Keratinocyte (primary cell): ENCODE measurements around the gene SPDYE4. TPM values are rescaled to one million over a fixed set of nuclear protein-coding genes. Genes with fewer than 3 reads are reported as not detected.

Experiments
- DNase-seq: peaks from one replicate; pipeline ENCODE4 v3.0.0-alpha.2; 2011; ENCODE audit warnings: low read depth, missing footprints, low spot score
- FAIRE-seq: peaks from 2 replicates; lab custom pipeline; 2011; peaks lifted over from hg19 to GRCh38; lab: Jason Lieb, UNC
- H2AFZ ChIP-seq: 2 replicates; pipeline ENCODE4 v1.6.0; 2012; ENCODE audit warnings: low read length, control low read depth, inconsistent platforms; ENCODE audit not compliant: control insufficient read depth
- H3K27ac ChIP-seq: 2 replicates; pipeline ENCODE4 v1.5.1; 2011; ENCODE audit warnings: low read length; ENCODE audit not compliant: control insufficient read depth, insufficient read depth
- H3K27me3 ChIP-seq: 3 replicates; pipeline ENCODE4 v1.6.0; 2011; ENCODE audit warnings: low read length; ENCODE audit not compliant: control insufficient read depth, insufficient read depth; ENCODE audit errors: extremely low read depth
- H3K36me3 ChIP-seq, 2 experiments: 2 replicates in 1 of 2; 3 replicates in 1 of 2; pipeline ENCODE4 v1.5.1; 2011; ENCODE audit warnings: low read length in 2 of 2, mild to moderate bottlenecking in 1 of 2; ENCODE audit not compliant: control insufficient read depth in 2 of 2, insufficient read depth in 2 of 2; ENCODE audit errors: extremely low read depth in 1 of 2
- H3K4me1 ChIP-seq: 3 replicates; pipeline ENCODE4 v1.5.1; 2011; ENCODE audit warnings: low read length; ENCODE audit not compliant: control insufficient read depth, insufficient read depth; ENCODE audit errors: extremely low read depth
- H3K4me2 ChIP-seq: 3 replicates; pipeline ENCODE4 v1.6.0; 2011; ENCODE audit warnings: low read depth, low read length; ENCODE audit not compliant: control insufficient read depth, insufficient read depth; ENCODE audit errors: extremely low read depth
- H3K4me3 ChIP-seq, 3 experiments: fragments of 200-600 bp in 1 of 3; sonication (generic) in 1 of 3; 2 replicates in 2 of 3; 3 replicates in 1 of 3; pipeline ENCODE4 v1.5.1; 2011 to 2016; ENCODE audit warnings: low read length in 3 of 3, mild to moderate bottlenecking in 3 of 3, control low read depth in 2 of 3, inconsistent platforms in 1 of 3, low read depth in 1 of 3, mixed read lengths in 1 of 3, mixed run types in 1 of 3, moderate library complexity in 1 of 3; ENCODE audit not compliant: control insufficient read depth in 2 of 3, insufficient read depth in 2 of 3; ENCODE audit errors: extremely low read depth in 1 of 3
- H3K79me2 ChIP-seq: 2 replicates; pipeline ENCODE4 v1.6.0; 2012; ENCODE audit warnings: low read length; ENCODE audit not compliant: control insufficient read depth, insufficient read depth
- H3K9ac ChIP-seq: 3 replicates; pipeline ENCODE4 v1.6.0; 2011; ENCODE audit warnings: low read length; ENCODE audit not compliant: control insufficient read depth, insufficient read depth; ENCODE audit errors: extremely low read depth
- H3K9me1 ChIP-seq: 3 replicates; pipeline ENCODE4 v1.6.0; 2011; ENCODE audit warnings: low read length; ENCODE audit not compliant: control insufficient read depth, insufficient read depth; ENCODE audit errors: extremely low read depth
- H3K9me3 ChIP-seq: 2 replicates; pipeline ENCODE4 v1.5.1; 2012; ENCODE audit warnings: low read depth, low read length; ENCODE audit not compliant: control insufficient read depth
- H4K20me1 ChIP-seq: 3 replicates; pipeline ENCODE4 v1.6.0; 2011; ENCODE audit warnings: low read length; ENCODE audit not compliant: control insufficient read depth, insufficient read depth; ENCODE audit errors: extremely low read depth
- CTCF ChIP-seq, 3 experiments: IDR thresholded peaks in 1 of 3; conservative IDR thresholded peaks in 1 of 3; optimal IDR thresholded peaks in 1 of 3; 2 replicates in 2 of 3; 3 replicates in 1 of 3; pipeline versions ENCODE3 to v1.5.1; 2011; ENCODE audit warnings: low read length in 3 of 3, mild to moderate bottlenecking in 3 of 3, moderate library complexity in 2 of 3, control low read depth in 1 of 3, inconsistent platforms in 1 of 3; ENCODE audit not compliant: insufficient read depth in 2 of 3; ENCODE audit errors: extremely low read depth in 1 of 3
- EZH2 ChIP-seq: IDR thresholded peaks from one replicate; pipeline ENCODE4 v1.6.1; 2012; ENCODE audit warnings: inconsistent platforms, mild to moderate bottlenecking, low read length, moderate library complexity
- dilution Hi-C: fragments of 300-500 bp; cut with MboI; formaldehyde crosslinking; loops from one replicate; pipeline ENCODE4 v1.7.0; 2020; ENCODE audit warnings: low sequenced_read_pairs; ENCODE audit not compliant: extremely low pct_ligation_motif_present
- polyA plus RNA-seq, 5 experiments: library from polyadenylated mRNA; depleted of rRNA in 3 of 5; stranded (reverse) in 3 of 5; stranded (forward) in 1 of 5; unstranded in 1 of 5; fragments of >200 nt; gene quantifications; 1 replicate in 1 of 5; 2 replicates in 3 of 5; 3 replicates in 1 of 5; pipeline versions ENCODE4 v1.2.1 to v1.2.3, GENCODE V29; 2011 to 2012; ENCODE audit warnings: missing spikeins in 2 of 5, low read depth in 1 of 5, low replicate concordance in 1 of 5

Gene SPDYE4
- polyA plus RNA-seq, 1 donor (not counting 4 experiments of a cell fraction or from before 2014, with no cell fraction given), result not detected

- no peak for DNase-seq
- Histone ChIP-seq H3K9me1 (no peaks in the 10 kb centered on the region), H3K79me2 (no peaks in the 10 kb centered on the region), H3K36me3 (no peaks in the 10 kb centered on the region), H2AFZ (no peak overlapping the region), H4K20me1 (no peaks in the 10 kb centered on the region), H3K9me3 (no peaks in the 10 kb centered on the region), H3K4me3 (no peak overlapping the region), H3K4me2 (no peak overlapping the region), H3K9ac (no peak overlapping the region), H3K4me1 (no peaks in the 10 kb centered on the region), H3K27ac (no peak overlapping the region), H3K27me3 (no peaks in the 10 kb centered on the region)
- no peak for TF ChIP-seq EZH2
- no peak for TF ChIP-seq CTCF (optimal IDR thresholded peaks at IDR 0.05 in 1 of 3, IDR thresholded peaks at IDR 0.05 in 1 of 3, conservative IDR thresholded peaks at IDR 0.05 in 1 of 3; ENCODE audit: extremely low read depth in 1 of 3, insufficient read depth in 2 of 3, low read length in 3 of 3)
- no peak for FAIRE-seq
- dilution Hi-C loops, result no loop called here
These were observed 17.9 kb upstream of the SPDYE4 start for GRCh38 chr17:8776248-8776647.

GRCh38 chr17:8766731-8767130, 8.4 kb upstream of the SPDYE4 start:
- H2AFZ ChIP-seq, result no peak overlapping the region
- no peaks in the 10 kb centered on the region for H3K36me3 ChIP-seq
- no peak overlapping the region for H3K4me3 ChIP-seq
- H3K9me3 ChIP-seq, result no peaks in the 10 kb centered on the region
- no peak overlapping the region for H3K4me2 ChIP-seq
- no peaks in the 10 kb centered on the region for H3K79me2 ChIP-seq
- no peak overlapping the region for H3K27ac ChIP-seq
- FAIRE-seq, result no peak
- H3K9me1 ChIP-seq, result no peaks in the 10 kb centered on the region
- DNase-seq, result no peak
- TF ChIP-seq CTCF (optimal IDR thresholded peaks at IDR 0.05 in 1 of 3, IDR thresholded peaks at IDR 0.05 in 1 of 3, conservative IDR thresholded peaks at IDR 0.05 in 1 of 3; ENCODE audit: extremely low read depth in 1 of 3, insufficient read depth in 2 of 3, low read length in 3 of 3), result no peak
- no peak for TF ChIP-seq EZH2
- no peaks in the 10 kb centered on the region for H4K20me1 ChIP-seq
- dilution Hi-C loops, result no loop called here
- no peak overlapping the region for H3K9ac ChIP-seq
- no peaks in the 10 kb centered on the region for H3K27me3 ChIP-seq
- no peaks in the 10 kb centered on the region for H3K4me1 ChIP-seq
